Parathyroid adenoma (tissue), 2 donors: ENCODE data around the gene ARFGEF2.

Source experiments
- H2AFZ ChIP-seq: fragments of 300-600 bp; sonication (generic); one replicate; pipeline ENCODE4 v1.7.0; 2017; ENCODE audit warnings: antibody characterized with exemption, mild to moderate bottlenecking
- H3K27ac ChIP-seq: fragments of 300-600 bp; sonication (generic); one replicate; pipeline ENCODE4 v1.7.0; 2017
- H3K27me3 ChIP-seq: fragments of 300-600 bp; sonication (generic); one replicate; pipeline ENCODE4 v1.7.0; 2017; ENCODE audit warnings: low read length; ENCODE audit not compliant: control insufficient read depth, insufficient read depth
- H3K36me3 ChIP-seq: fragments of 300-600 bp; sonication (generic); one replicate; pipeline ENCODE4 v1.7.0; 2017; ENCODE audit warnings: low read length; ENCODE audit not compliant: control insufficient read depth, insufficient read depth
- H3K4me1 ChIP-seq: fragments of 300-600 bp; sonication (generic); one replicate; pipeline ENCODE4 v1.7.0; 2017; ENCODE audit warnings: control low read depth
- H3K4me2 ChIP-seq: fragments of 300-600 bp; sonication (generic); one replicate; pipeline ENCODE4 v1.7.0; 2017; ENCODE audit warnings: low read length
- H3K4me3 ChIP-seq: fragments of 300-600 bp; sonication (generic); one replicate; pipeline ENCODE4 v1.7.0; 2017; ENCODE audit warnings: low read depth, low read length
- H3K79me2 ChIP-seq: fragments of 300-600 bp; sonication (generic); one replicate; pipeline ENCODE4 v1.7.0; 2017; ENCODE audit warnings: control low read depth
- H3K9ac ChIP-seq: fragments of 300-600 bp; sonication (generic); one replicate; pipeline ENCODE4 v1.7.0; 2017; ENCODE audit warnings: mild to moderate bottlenecking
- H3K9me3 ChIP-seq: fragments of 300-600 bp; sonication (generic); one replicate; pipeline ENCODE4 v1.7.0; 2017; ENCODE audit warnings: low read length; ENCODE audit not compliant: control insufficient read depth
- CTCF ChIP-seq: fragments of 300-600 bp; sonication (generic); IDR thresholded peaks from one replicate; pipeline ENCODE4 v1.7.0; 2017; ENCODE audit warnings: antibody characterized with exemption, mild to moderate bottlenecking
- donor health status: primary hyperparathyroidism.

ARFGEF2 gene

DNA sequence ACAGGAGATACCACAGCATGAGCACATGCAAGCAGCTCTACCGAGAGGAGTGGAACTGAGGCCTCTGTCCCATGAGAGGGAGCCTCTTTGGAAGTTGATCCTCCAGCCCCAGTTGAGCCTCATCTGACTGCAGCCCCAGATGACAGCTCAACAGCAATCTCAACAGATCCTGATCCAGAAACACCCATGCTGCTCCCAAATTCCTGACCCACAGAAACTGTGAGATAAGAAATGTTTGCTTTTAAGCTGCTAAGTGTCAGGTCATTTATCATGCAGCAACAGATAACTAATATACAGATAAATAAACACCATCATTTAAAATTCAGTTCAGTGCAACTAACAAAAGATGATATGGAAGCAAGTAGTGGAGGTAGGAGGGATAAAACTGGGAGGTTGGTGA, 4.8 kb upstream of the ARFGEF2 start:
- no peak overlapping the region for H3K27ac ChIP-seq
- no peak overlapping the region for H3K9ac ChIP-seq
- H2AFZ ChIP-seq, result no peak overlapping the region
- H3K9me3 ChIP-seq, result no peaks in the 10 kb centered on the region
- no peaks in the 10 kb centered on the region for H3K36me3 ChIP-seq
- H3K27me3 ChIP-seq, result no peaks in the 10 kb centered on the region
- H3K79me2 ChIP-seq, result no peaks in the 10 kb centered on the region
- TF ChIP-seq CTCF, result no peak
- no peak overlapping the region for H3K4me3 ChIP-seq
- H3K4me1 ChIP-seq, result peaks cover 3% of the 10 kb centered on the region
- H3K4me2 ChIP-seq, result no peak overlapping the region

DNA sequence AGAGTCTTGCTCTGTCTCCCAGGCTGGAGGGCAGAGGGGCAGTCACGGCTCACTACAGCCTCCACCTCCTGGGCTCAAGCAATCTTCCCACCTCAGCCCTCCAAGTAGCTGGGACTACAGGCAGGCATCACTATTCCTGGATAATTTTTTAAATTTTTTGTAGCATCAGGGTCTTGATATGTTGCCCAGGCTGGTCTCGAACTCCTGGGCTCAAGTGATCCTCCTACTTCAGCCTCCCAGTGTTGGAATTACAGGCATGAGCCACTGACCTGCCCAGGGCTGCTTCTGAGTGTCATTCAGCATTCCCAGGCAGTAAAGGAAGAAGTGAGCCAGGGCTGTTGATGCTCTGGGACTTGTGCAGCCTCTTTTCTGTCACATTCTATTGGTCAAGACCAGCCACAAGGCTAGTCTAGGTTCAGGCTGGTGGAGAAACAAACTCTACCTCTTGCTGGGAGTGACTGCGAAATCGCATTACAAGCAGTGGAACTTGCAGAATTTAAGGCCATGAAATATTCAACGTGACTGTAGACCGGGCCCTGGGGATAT, 2.1 kb upstream of the ARFGEF2 start:
- H3K4me3 ChIP-seq, result no peak overlapping the region
- no peak overlapping the region for H3K9ac ChIP-seq
- no peak overlapping the region for H3K27ac ChIP-seq
- no peak for TF ChIP-seq CTCF
- peaks cover 13% of the 10 kb centered on the region for H3K4me1 ChIP-seq
- peaks cover 8% of the 10 kb centered on the region for H3K79me2 ChIP-seq
- H3K4me2 ChIP-seq, result no peak overlapping the region
- no peaks in the 10 kb centered on the region for H3K27me3 ChIP-seq
- H3K9me3 ChIP-seq, result no peaks in the 10 kb centered on the region
- no peak overlapping the region for H2AFZ ChIP-seq
- H3K36me3 ChIP-seq, result no peaks in the 10 kb centered on the region

DNA sequence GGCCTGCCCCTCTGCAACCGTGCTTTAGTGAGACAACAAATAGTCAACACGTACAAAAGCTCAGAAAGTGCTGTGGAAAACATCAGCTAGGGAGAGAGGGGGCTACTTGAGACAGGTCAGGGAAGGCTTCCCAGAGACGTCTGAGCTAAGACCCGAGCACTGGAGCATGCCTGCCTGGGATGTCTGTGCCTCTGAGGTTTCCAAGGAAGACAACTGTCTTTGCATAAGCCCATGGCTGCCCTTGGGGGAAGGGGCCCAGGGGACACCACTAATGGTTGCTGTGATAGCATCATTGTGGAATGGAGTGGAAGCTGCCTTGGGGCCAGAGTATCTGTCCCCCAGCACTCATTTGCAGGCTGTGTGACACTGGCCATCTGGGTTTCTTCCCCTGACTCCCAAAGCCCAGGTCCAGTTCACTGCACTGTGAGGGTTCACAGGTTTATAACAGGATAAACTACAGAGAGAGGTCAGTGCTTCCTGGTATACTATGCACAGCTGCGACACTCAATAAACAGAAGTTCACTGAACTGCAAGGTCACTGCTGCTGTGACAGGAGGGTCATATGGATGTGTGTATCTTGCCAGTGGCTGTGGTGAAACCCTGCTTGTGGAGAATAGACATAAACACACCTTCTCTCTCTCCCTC, 1.5 kb upstream of the ARFGEF2 start:
- no peak for TF ChIP-seq CTCF
- Histone ChIP-seq H3K36me3 (no peaks in the 10 kb centered on the region), H3K27ac (no peak overlapping the region), H3K4me3 (no peak overlapping the region), H3K4me2 (peak overlapping the region; percentile 88), H2AFZ (no peak overlapping the region), H3K9ac (no peak overlapping the region), H3K79me2 (peaks cover 14% of the 10 kb centered on the region), H3K4me1 (peaks cover 13% of the 10 kb centered on the region), H3K9me3 (no peaks in the 10 kb centered on the region), H3K27me3 (no peaks in the 10 kb centered on the region)

GRCh38 chr20:48920527-48921167, 864 bp upstream of the ARFGEF2 start:
- Histone ChIP-seq H3K79me2 (peaks cover 17% of the 10 kb centered on the region), H3K9ac (peak overlapping the region; percentile 22), H3K4me3 (peak overlapping the region; percentile 61), H2AFZ (peak overlapping the region; percentile 68), H3K4me1 (peaks cover 13% of the 10 kb centered on the region), H3K9me3 (no peaks in the 10 kb centered on the region), H3K27ac (peak overlapping the region; percentile 92), H3K36me3 (no peaks in the 10 kb centered on the region), H3K4me2 (peak overlapping the region; percentile 88), H3K27me3 (no peaks in the 10 kb centered on the region)
- TF ChIP-seq CTCF, result no peak
